Astrocyte (in vitro differentiated cells and primary cell): Measurements from ENCODE around the gene HSF2. TPM values are rescaled to one million over a fixed set of nuclear protein-coding genes. Genes with fewer than 3 reads are reported as not detected.

Source experiments
- DNase-seq: peaks from one replicate; pipeline ENCODE4 v3.0.0-alpha.2; 2010; ENCODE audit warnings: low read depth
- FAIRE-seq: peaks from 2 replicates; lab custom pipeline; 2011; peaks lifted over from hg19 to GRCh38; lab: Jason Lieb, UNC
- H2AFZ ChIP-seq: 2 replicates; pipeline ENCODE4 v1.6.0; 2012; ENCODE audit warnings: low read depth, low read length, inconsistent platforms
- H3K27ac ChIP-seq: 2 replicates; pipeline ENCODE4 v1.5.1; 2011; ENCODE audit warnings: low read depth, low read length, inconsistent platforms
- H3K27me3 ChIP-seq: 2 replicates; pipeline ENCODE4 v1.6.0; 2011; ENCODE audit warnings: low read length, inconsistent platforms; ENCODE audit not compliant: insufficient read depth
- H3K36me3 ChIP-seq: 2 replicates; pipeline ENCODE4 v1.5.1; 2011; ENCODE audit warnings: low read length, inconsistent platforms; ENCODE audit not compliant: insufficient read depth
- H3K4me1 ChIP-seq: 2 replicates; pipeline ENCODE4 v1.5.1; 2011; ENCODE audit warnings: low read length, inconsistent platforms; ENCODE audit not compliant: insufficient read depth
- H3K4me2 ChIP-seq: 2 replicates; pipeline ENCODE4 v1.6.0; 2012; ENCODE audit warnings: low read length, inconsistent platforms
- H3K4me3 ChIP-seq: 2 replicates; pipeline ENCODE4 v1.5.1; 2011; ENCODE audit warnings: low read depth, mild to moderate bottlenecking, low read length, inconsistent platforms; ENCODE audit not compliant: insufficient read depth
- H3K79me2 ChIP-seq: 2 replicates; pipeline ENCODE4 v1.6.0; 2012; ENCODE audit warnings: mild to moderate bottlenecking, low read length, inconsistent platforms; ENCODE audit not compliant: insufficient read depth
- H3K9ac ChIP-seq: 2 replicates; pipeline ENCODE4 v1.6.0; 2012; ENCODE audit warnings: mild to moderate bottlenecking, low read length, inconsistent platforms
- H3K9me3 ChIP-seq: 2 replicates; pipeline ENCODE4 v1.5.1; 2012; ENCODE audit warnings: low read depth, mild to moderate bottlenecking, low read length, inconsistent platforms; ENCODE audit not compliant: insufficient read depth
- H4K20me1 ChIP-seq: 2 replicates; pipeline ENCODE4 v1.6.0; 2012; ENCODE audit warnings: low read length, inconsistent platforms; ENCODE audit not compliant: insufficient read depth
- H3K27ac Mint-ChIP-seq: one replicate; pipeline ENCODE4 v1.8.0; 2021; ENCODE audit warnings: mild to moderate bottlenecking, mixed read lengths; ENCODE audit not compliant: unreplicated experiment
- H3K27me3 Mint-ChIP-seq: one replicate; pipeline ENCODE4 v1.8.0; 2021; ENCODE audit warnings: low read depth, mixed read lengths; ENCODE audit not compliant: unreplicated experiment
- H3K36me3 Mint-ChIP-seq: one replicate; pipeline ENCODE4 v1.8.0; 2021; ENCODE audit warnings: low read depth, mixed read lengths; ENCODE audit not compliant: unreplicated experiment
- H3K4me1 Mint-ChIP-seq: one replicate; pipeline ENCODE4 v1.8.0; 2021; ENCODE audit warnings: low read depth, mixed read lengths; ENCODE audit not compliant: unreplicated experiment
- H3K4me3 Mint-ChIP-seq: one replicate; pipeline ENCODE4 v1.8.0; 2021; ENCODE audit warnings: mild to moderate bottlenecking, moderate library complexity, mixed read lengths; ENCODE audit not compliant: unreplicated experiment
- H3K9me3 Mint-ChIP-seq: one replicate; pipeline ENCODE4 v1.8.0; 2021; ENCODE audit warnings: mild to moderate bottlenecking, mixed read lengths; ENCODE audit not compliant: unreplicated experiment
- EZH2 ChIP-seq: IDR thresholded peaks from 2 replicates; pipeline ENCODE4 v1.6.1; 2012; ENCODE audit warnings: mild to moderate bottlenecking, low read length, inconsistent platforms; ENCODE audit not compliant: insufficient read depth
- total RNA-seq: library from RNA; stranded (reverse); gene quantifications from 2 replicates; pipeline ENCODE4 v1.2.1, GENCODE V29; 2021
- TF ChIP-seq, protein P1 (sequence below): IDR thresholded peaks from 2 replicates; pipeline ENCODE4 v1.5.1; 2011; ENCODE audit warnings: low read depth, mild to moderate bottlenecking, inconsistent platforms, low read length, moderate library complexity; ENCODE audit not compliant: insufficient read depth

The HSF2 gene
- total RNA-seq, 1 donor from 2014 or later = 9.2 TPM

DNA sequence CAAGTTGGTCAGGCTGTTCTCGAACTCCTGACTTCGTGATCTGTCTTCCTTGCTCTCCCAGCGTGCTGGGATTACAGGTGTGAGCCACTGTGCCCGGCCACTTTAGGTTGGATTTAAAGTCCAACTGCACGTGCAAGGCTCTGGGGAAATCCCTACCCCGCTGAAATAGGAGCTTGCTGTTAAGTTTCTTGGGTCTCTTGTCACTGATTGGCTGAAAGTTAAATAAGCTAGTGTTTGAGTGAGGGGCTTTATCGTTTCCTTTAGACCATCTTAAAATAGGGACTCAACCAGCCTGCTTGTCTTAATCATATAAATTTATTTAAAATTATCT, 83.3 kb downstream of the HSF2 start:
- Histone ChIP-seq H3K4me1 (no peaks in the 10 kb centered on the region), H3K27ac (no peak overlapping the region), H3K36me3 (no peaks in the 10 kb centered on the region), H3K27me3 (no peaks in the 10 kb centered on the region), H3K4me2 (no peak overlapping the region), H3K9me3 (no peaks in the 10 kb centered on the region), H4K20me1 (no peaks in the 10 kb centered on the region), H3K9ac (no peak overlapping the region), H3K4me3 (no peak overlapping the region), H2AFZ (no peak overlapping the region), H3K79me2 (no peaks in the 10 kb centered on the region)
- no peak overlapping the region for H3K27ac Mint-ChIP-seq
- DNase-seq (no peak), FAIRE-seq (no peak)
- no peaks in the 10 kb centered on the region for H3K9me3 Mint-ChIP-seq
- TF ChIP-seq EZH2 = no peak
- TF ChIP-seq, protein P1, sequence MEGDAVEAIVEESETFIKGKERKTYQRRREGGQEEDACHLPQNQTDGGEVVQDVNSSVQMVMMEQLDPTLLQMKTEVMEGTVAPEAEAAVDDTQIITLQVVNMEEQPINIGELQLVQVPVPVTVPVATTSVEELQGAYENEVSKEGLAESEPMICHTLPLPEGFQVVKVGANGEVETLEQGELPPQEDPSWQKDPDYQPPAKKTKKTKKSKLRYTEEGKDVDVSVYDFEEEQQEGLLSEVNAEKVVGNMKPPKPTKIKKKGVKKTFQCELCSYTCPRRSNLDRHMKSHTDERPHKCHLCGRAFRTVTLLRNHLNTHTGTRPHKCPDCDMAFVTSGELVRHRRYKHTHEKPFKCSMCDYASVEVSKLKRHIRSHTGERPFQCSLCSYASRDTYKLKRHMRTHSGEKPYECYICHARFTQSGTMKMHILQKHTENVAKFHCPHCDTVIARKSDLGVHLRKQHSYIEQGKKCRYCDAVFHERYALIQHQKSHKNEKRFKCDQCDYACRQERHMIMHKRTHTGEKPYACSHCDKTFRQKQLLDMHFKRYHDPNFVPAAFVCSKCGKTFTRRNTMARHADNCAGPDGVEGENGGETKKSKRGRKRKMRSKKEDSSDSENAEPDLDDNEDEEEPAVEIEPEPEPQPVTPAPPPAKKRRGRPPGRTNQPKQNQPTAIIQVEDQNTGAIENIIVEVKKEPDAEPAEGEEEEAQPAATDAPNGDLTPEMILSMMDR = no peak
- peaks cover 13% of the 10 kb centered on the region for H3K4me1 Mint-ChIP-seq
- H3K27me3 Mint-ChIP-seq = no peaks in the 10 kb centered on the region
- no peaks in the 10 kb centered on the region for H3K36me3 Mint-ChIP-seq
- H3K4me3 Mint-ChIP-seq = peak overlapping the region; percentile 96

Other genes with a start within 250 kb of the HSF2 start
- gene SERINC1, start 72.2 kb downstream of the HSF2 start, total RNA-seq = 203 and 227 TPM in 2 replicates
- gene PKIB, start 210.8 kb downstream of the HSF2 start, total RNA-seq = 64.1 and 74.6 TPM in 2 replicates